Tibial nerve (tissue), 4 donors: ENCODE results near the gene MRTFA. TPM values are rescaled to one million over a fixed set of nuclear protein-coding genes. Genes with fewer than 3 reads are reported as not detected.

ENCODE experiments used
- DNase-seq, 2 donors: peaks; one replicate each; pipeline ENCODE4 v3.0.0-alpha.2; 2019; ENCODE audit warnings: low spot score in 2 of 2
- H3K27ac ChIP-seq, 4 donors: fragments of 200-600 bp; sonication (generic) in 3 of 4; one replicate each; pipeline ENCODE4 v1.5.1; 2017 to 2019; ENCODE audit warnings: mild to moderate bottlenecking in 1 of 4
- H3K27me3 ChIP-seq, 2 donors: fragments of 200-600 bp; sonication (generic) in 1 of 2; one replicate each; pipeline versions ENCODE4 v1.5.1 to v1.6.0; 2017 to 2019
- H3K36me3 ChIP-seq, 3 donors: fragments of 200-600 bp; sonication (generic); one replicate each; pipeline ENCODE4 v1.5.1; 2018 to 2019
- H3K4me1 ChIP-seq, 4 donors: fragments of 200-600 bp; sonication (generic) in 3 of 4; one replicate each; pipeline ENCODE4 v1.5.1; 2017 to 2019
- H3K4me3 ChIP-seq, 4 donors: fragments of 200-600 bp; sonication (generic) in 3 of 4; one replicate each; pipeline ENCODE4 v1.5.1; 2017 to 2019; ENCODE audit warnings: mild to moderate bottlenecking in 1 of 4, moderate library complexity in 1 of 4
- H3K9me3 ChIP-seq, 4 donors: fragments of 200-600 bp; sonication (generic) in 3 of 4; one replicate each; pipeline ENCODE4 v1.5.1; 2017 to 2019
- CTCF ChIP-seq, 5 experiments: fragments of 200-600 bp in 3 of 5; fragments of 450-650 bp in 2 of 5; sonication (generic) in 3 of 5; IDR thresholded peaks; one replicate each; pipeline ENCODE4 v1.5.1; 2016 to 2019; ENCODE audit warnings: antibody characterized with exemption in 5 of 5, mild to moderate bottlenecking in 3 of 5, moderate library complexity in 2 of 5
- EP300 ChIP-seq, 2 donors: sonication (generic); formaldehyde crosslinking; IDR thresholded peaks; one replicate each; pipeline ENCODE4 v1.6.1; 2017; ENCODE audit warnings: antibody characterized with exemption in 2 of 2, mild to moderate bottlenecking in 1 of 2
- POLR2A ChIP-seq, 2 donors: fragments of 450-650 bp; IDR thresholded peaks; one replicate each; pipeline ENCODE4 v1.6.1; 2017; ENCODE audit warnings: antibody characterized with exemption in 2 of 2, mild to moderate bottlenecking in 2 of 2, moderate library complexity in 2 of 2
- WGBS, 2 donors: methylation state at CpG; one replicate each; pipeline ENCODE4 v1.1.5; 2018; 5-methylcytosine and 5-hydroxymethylcytosine counted together
- total RNA-seq, 4 donors: library from RNA; depleted of rRNA; stranded (reverse); fragments of >200 nt; gene quantifications; one replicate each; pipeline ENCODE4 v1.1.0, GENCODE V29; 2016

Gene MRTFA
- total RNA-seq, 4 donors from 2014 or later = 69.7 to 119 (median 104) TPM

- Histone ChIP-seq H3K9me3 (no peaks in the 10 kb centered on the region), H3K4me3 (no peak overlapping the region), H3K27ac (peak overlapping the region in 3 of 4 donors; percentile 40 to 80 (median 65)), H3K36me3 (no peaks in the 10 kb centered on the region), H3K4me1 (peaks cover 0 to 46% (median 29%) of the 10 kb centered on the region in 4 donors), H3K27me3 (no peaks in the 10 kb centered on the region)
- DNase-seq = no peak
- WGBS, 2 donors = 21 to 30% methylated on average over 5 of the region's 5 CpGs
- TF ChIP-seq CTCF (IDR thresholded peaks at IDR 0.05) = no peak
- peak in 1 of 2 donors; percentile 68 for TF ChIP-seq EP300 (IDR thresholded peaks at IDR 0.05)
- TF ChIP-seq POLR2A (IDR thresholded peaks at IDR 0.05) = no peak
Observed at GRCh38 chr22:40491990-40492631, 144.4 kb downstream of the MRTFA start.

GRCh38 chr22:40487663-40488249 is 148.8 kb downstream of the MRTFA start:
- H3K4me3 ChIP-seq = no peak overlapping the region
- H3K4me1 ChIP-seq = peaks cover 0 to 65% (median 40%) of the 10 kb centered on the region in 4 donors
- DNase-seq = no peak
- WGBS, 2 donors = 41 to 47% methylated on average over 3 of the region's 3 CpGs
- TF ChIP-seq CTCF (IDR thresholded peaks at IDR 0.05) = peak; percentile 54 to 66 (median 55)
- TF ChIP-seq POLR2A (IDR thresholded peaks at IDR 0.05) = no peak
- H3K27ac ChIP-seq = peak overlapping the region in 2 of 4 donors; percentile 53 to 55
- no peaks in the 10 kb centered on the region for H3K27me3 ChIP-seq
- H3K9me3 ChIP-seq = no peaks in the 10 kb centered on the region
- H3K36me3 ChIP-seq = peaks cover 0 to 3% (median 0%) of the 10 kb centered on the region in 3 donors

GRCh38 chr22:40486962-40487602 is 149.4 kb downstream of the MRTFA start:
- Histone ChIP-seq H3K4me3 (no peak overlapping the region), H3K27me3 (no peaks in the 10 kb centered on the region), H3K36me3 (peaks cover 0 to 3% (median 0%) of the 10 kb centered on the region in 3 donors), H3K4me1 (peaks cover 0 to 65% (median 34%) of the 10 kb centered on the region in 4 donors), H3K27ac (peak overlapping the region in 2 of 4 donors; percentile 53 to 55), H3K9me3 (no peaks in the 10 kb centered on the region)
- whole genome bisulfite sequencing, 2 donors = 76 to 81% methylated on average over 2 of the region's 2 CpGs
- TF ChIP-seq EP300 (IDR thresholded peaks at IDR 0.05) = no peak
- TF ChIP-seq CTCF (IDR thresholded peaks at IDR 0.05) = no peak
- TF ChIP-seq POLR2A (IDR thresholded peaks at IDR 0.05) = no peak
- no peak for DNase-seq

GRCh38 chr22:40485813-40486667 is 150.5 kb downstream of the MRTFA start:
- DNase-seq = no peak
- Histone ChIP-seq H3K4me3 (no peak overlapping the region), H3K27ac (peak overlapping the region in 2 of 4 donors; percentile 53 to 55), H3K4me1 (peaks cover 0 to 59% (median 24%) of the 10 kb centered on the region in 4 donors), H3K9me3 (no peaks in the 10 kb centered on the region), H3K36me3 (peaks cover 0 to 3% (median 0%) of the 10 kb centered on the region in 3 donors), H3K27me3 (no peaks in the 10 kb centered on the region)
- WGBS, 2 donors = 59 to 66% methylated on average over 12 of the region's 12 CpGs
- no peak for TF ChIP-seq POLR2A (IDR thresholded peaks at IDR 0.05)

GRCh38 chr22:40484906-40485669 is 151.4 kb downstream of the MRTFA start:
- Histone ChIP-seq H3K9me3 (no peaks in the 10 kb centered on the region), H3K4me1 (peaks cover 0 to 55% (median 20%) of the 10 kb centered on the region in 4 donors), H3K27ac (peak overlapping the region in 2 of 4 donors; percentile 53 to 55), H3K36me3 (peaks cover 0 to 3% (median 0%) of the 10 kb centered on the region in 3 donors), H3K4me3 (no peak overlapping the region), H3K27me3 (no peaks in the 10 kb centered on the region)
- no peak for DNase-seq
- WGBS, 2 donors = 58 to 70% methylated on average over 7 of the region's 7 CpGs
- TF ChIP-seq POLR2A (IDR thresholded peaks at IDR 0.05) = no peak
- no peak for TF ChIP-seq EP300 (IDR thresholded peaks at IDR 0.05)
- no peak for TF ChIP-seq CTCF (IDR thresholded peaks at IDR 0.05)
